ENCODE results near the gene HYLS1. TPM values are rescaled to one million over a fixed set of nuclear protein-coding genes. Genes with fewer than 3 reads are reported as not detected.

HYLS1 gene
- total and polyA plus RNA-seq, 9 of the 15 experiments (the other 6 are each of a cell fraction or from before 2014, with no cell fraction given), result 2.7 to 8.2 (median 4.8) TPM

DNA sequence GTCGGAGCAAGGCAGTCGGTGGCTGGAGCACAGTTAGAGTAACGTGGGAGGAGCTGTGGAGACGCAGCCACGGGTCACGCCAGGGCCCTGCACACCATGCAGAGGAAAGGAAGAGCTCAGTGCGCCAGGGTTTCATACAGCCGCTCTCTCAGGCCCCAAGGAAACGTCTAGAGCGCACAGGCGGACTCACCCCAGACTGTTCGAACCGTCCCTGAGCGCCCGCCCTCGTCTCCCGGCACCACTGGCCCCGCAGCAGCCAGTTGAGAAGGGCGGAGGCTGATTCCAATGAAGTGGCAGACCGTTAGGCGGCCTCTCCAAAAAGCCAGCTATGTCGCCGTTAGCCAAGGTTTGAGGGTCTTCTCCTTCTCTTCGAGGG lies 483 bp upstream of the HYLS1 start (continued):
- TF ChIP-seq RERE (CRISPR knock-in tag; IDR thresholded peaks at IDR 0.05; ENCODE audit: borderline replicate concordance) (no peak), TFAM (CRISPR knock-in tag; conservative IDR thresholded peaks at IDR 0.05) (no peak), SAFB (IDR thresholded peaks at IDR 0.05; ENCODE audit: borderline replicate concordance, low read depth, low read length) (no peak), ZNF740 (CRISPR knock-in tag; IDR thresholded peaks at IDR 0.05) (no peak), ZNF740 (tag; IDR thresholded peaks at IDR 0.05) (no peak), LCOR (CRISPR knock-in tag; IDR thresholded peaks at IDR 0.05) (no peak), ZFP30 (CRISPR knock-in tag; IDR thresholded peaks at IDR 0.05; ENCODE audit: borderline replicate concordance) (no peak), SMAD2 (IDR thresholded peaks at IDR 0.05; ENCODE audit: low read depth, low read length) (no peak), LARP7 (IDR thresholded peaks at IDR 0.05) (no peak), ZC3H8 (IDR thresholded peaks at IDR 0.05) (no peak), ZNF75A (CRISPR knock-in tag; IDR thresholded peaks at IDR 0.05) (no peak)
- TF ChIP-seq, protein P1, sequence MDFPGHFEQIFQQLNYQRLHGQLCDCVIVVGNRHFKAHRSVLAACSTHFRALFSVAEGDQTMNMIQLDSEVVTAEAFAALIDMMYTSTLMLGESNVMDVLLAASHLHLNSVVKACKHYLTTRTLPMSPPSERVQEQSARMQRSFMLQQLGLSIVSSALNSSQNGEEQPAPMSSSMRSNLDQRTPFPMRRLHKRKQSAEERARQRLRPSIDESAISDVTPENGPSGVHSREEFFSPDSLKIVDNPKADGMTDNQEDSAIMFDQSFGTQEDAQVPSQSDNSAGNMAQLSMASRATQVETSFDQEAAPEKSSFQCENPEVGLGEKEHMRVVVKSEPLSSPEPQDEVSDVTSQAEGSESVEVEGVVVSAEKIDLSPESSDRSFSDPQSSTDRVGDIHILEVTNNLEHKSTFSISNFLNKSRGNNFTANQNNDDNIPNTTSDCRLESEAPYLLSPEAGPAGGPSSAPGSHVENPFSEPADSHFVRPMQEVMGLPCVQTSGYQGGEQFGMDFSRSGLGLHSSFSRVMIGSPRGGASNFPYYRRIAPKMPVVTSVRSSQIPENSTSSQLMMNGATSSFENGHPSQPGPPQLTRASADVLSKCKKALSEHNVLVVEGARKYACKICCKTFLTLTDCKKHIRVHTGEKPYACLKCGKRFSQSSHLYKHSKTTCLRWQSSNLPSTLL (IDR thresholded peaks at IDR 0.05), result no peak
- TF ChIP-seq, protein P2, sequence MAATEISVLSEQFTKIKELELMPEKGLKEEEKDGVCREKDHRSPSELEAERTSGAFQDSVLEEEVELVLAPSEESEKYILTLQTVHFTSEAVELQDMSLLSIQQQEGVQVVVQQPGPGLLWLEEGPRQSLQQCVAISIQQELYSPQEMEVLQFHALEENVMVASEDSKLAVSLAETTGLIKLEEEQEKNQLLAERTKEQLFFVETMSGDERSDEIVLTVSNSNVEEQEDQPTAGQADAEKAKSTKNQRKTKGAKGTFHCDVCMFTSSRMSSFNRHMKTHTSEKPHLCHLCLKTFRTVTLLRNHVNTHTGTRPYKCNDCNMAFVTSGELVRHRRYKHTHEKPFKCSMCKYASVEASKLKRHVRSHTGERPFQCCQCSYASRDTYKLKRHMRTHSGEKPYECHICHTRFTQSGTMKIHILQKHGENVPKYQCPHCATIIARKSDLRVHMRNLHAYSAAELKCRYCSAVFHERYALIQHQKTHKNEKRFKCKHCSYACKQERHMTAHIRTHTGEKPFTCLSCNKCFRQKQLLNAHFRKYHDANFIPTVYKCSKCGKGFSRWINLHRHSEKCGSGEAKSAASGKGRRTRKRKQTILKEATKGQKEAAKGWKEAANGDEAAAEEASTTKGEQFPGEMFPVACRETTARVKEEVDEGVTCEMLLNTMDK (IDR thresholded peaks at IDR 0.05; ENCODE audit: borderline replicate concordance, insufficient read depth, low read depth, low read length, poor library complexity, severe bottlenecking), result no peak
- TF ChIP-seq, protein P3, sequence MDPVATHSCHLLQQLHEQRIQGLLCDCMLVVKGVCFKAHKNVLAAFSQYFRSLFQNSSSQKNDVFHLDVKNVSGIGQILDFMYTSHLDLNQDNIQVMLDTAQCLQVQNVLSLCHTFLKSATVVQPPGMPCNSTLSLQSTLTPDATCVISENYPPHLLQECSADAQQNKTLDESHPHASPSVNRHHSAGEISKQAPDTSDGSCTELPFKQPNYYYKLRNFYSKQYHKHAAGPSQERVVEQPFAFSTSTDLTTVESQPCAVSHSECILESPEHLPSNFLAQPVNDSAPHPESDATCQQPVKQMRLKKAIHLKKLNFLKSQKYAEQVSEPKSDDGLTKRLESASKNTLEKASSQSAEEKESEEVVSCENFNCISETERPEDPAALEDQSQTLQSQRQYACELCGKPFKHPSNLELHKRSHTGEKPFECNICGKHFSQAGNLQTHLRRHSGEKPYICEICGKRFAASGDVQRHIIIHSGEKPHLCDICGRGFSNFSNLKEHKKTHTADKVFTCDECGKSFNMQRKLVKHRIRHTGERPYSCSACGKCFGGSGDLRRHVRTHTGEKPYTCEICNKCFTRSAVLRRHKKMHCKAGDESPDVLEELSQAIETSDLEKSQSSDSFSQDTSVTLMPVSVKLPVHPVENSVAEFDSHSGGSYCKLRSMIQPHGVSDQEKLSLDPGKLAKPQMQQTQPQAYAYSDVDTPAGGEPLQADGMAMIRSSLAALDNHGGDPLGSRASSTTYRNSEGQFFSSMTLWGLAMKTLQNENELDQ (CRISPR knock-in tag; IDR thresholded peaks at IDR 0.05; ENCODE audit: borderline replicate concordance), result no peak

Data from K562 (cell line).